ELF-1 (cell line): Measurements from ENCODE around the gene PLEKHN1.
A peak's percentile ranks its signal among the peaks of the same experiment; 100 is the strongest.
"Not testable (repeated sequence)": the region's sequence is repeated elsewhere in the genome, so short reads cannot be mapped to it uniquely, and the experiment has no call there.

ENCODE experiments used
- DNase-seq: peaks from one replicate; pipeline ENCODE4 v3.0.0-alpha.2; 2016; ENCODE audit warnings: low read depth, low spot score

Gene PLEKHN1

GRCh38 chr1:942411-942821 is 23.9 kb upstream of the PLEKHN1 start:
- DNase-seq, result no peak

DNA sequence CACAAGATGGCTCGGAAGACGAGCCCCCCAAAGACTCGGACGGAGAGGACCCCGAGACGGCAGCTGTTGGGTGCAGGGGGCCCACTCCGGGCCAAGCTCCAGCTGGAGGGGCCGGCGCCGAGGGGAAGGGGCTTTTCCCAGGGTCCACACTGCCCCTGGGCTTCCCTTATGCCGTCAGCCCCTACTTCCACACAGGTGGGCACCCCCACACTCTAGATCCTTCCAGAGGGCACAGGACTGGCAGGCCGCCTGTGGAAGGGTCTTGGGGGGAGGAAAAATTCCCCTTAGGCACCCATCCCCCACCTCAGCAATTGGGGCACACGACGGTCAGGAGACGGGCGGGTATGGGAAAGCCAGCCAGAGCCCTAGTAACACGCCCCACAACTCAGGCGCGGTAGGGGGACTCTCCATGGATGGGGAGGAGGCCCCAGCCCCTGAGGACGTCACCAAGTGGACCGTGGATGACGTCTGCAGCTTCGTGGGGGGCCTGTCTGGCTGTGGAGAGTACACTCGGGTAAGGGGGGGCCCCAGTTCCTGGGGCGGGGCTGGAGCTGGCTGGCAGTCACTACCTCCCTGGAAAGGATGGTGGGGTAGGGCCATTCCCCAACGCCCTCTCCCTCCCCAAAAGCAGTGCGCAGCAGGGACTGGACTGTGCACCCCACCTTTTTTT is 23.3 kb upstream of the PLEKHN1 start:
- DNase-seq, result no peak

GRCh38 chr1:943545-944340 is 22.5 kb upstream of the PLEKHN1 start:
- no peak for DNase-seq

DNA sequence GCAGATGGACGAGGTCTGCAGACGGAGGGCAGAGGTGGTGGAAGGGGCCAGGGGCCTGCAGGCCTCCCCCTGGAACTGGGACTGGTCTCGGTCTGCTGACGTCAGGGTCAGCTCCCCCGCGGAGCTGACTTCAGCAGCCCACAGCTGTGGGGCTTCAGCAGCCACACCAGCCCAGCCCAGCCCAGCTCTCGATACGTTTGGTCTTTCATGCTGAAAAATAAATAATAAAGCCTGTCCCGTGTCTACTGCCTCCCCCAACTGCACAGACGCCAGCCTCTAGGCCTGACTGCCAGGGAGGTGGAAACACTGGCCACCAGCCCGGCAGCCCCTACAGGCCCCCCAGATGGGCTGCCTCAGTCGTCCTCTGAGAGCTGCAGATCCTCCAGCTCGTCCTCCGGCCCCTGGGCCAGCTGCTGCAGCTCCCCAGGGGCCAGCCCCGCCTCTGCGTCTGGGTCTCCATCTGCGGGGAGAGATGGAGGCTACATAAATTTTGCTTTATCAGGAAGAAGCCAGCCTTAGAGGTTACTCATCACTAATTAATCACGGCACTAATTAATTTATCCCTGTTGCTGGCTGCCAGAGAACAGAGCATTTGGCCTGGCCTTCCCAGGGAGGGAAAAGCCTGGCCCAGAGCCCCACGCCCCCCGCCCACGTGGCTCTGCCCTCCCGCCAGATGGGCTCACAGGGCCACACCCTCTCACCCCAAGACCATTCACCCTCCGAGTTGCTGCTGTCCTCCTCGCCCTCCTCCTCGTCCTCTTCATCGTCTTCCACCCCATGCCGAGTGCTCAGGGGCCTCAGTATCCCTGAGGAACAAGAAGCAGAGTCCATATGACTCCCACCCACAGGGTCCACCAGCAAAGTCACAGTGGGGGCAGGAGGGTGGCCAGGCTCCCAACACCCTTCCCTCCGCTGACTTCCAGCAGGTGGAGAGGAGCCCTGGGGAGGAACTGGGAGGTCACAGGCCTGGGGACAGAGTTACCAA is 21.6 kb upstream of the PLEKHN1 start:
- no peak for DNase-seq

GRCh38 chr1:945688-946556 is 20.4 kb upstream of the PLEKHN1 start:
- DNase-seq, result no peak

- DNase-seq, result not testable (repeated sequence)
These were observed 19.5 kb upstream of the PLEKHN1 start for GRCh38 chr1:946811-947210.

GRCh38 chr1:947958-948357 is 18.3 kb upstream of the PLEKHN1 start:
- no peak for DNase-seq

DNA sequence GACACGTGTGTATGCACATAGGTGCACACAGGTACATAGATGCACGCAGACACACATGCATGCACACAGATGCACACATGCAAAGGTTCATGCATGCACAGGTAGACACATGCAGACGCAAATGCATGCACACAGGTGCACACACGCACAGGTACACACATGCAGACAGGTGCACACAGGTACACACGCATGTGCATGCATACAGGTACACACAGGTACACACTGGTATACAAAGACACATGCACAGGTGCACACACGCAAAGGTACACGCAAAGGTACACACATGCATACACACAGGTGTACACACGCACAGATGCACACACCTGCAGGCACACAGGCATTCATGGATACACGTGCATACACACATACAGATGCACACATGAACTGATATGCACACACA is 16.0 kb upstream of the PLEKHN1 start:
- no peak for DNase-seq

DNA sequence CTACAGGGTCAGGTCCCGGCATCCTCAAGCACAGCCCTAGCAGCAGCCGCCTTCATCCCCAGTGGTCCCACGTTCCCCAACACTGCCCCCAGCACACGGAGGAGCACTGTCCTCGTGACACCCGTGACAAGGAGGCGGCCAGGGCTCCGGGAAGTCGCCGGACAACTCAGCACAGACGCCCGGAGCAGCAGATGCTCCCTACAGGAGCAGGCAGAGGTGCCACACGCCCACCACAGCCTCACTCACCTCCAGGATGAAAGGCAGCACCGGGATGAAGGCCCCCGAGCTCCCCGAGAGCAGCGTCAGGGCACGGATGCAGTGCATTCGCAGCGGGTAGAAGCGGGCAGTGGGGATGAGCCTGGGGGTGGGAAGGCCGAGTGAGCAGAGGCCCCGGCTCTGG is 15.4 kb upstream of the PLEKHN1 start:
- DNase-seq, result no peak

DNA sequence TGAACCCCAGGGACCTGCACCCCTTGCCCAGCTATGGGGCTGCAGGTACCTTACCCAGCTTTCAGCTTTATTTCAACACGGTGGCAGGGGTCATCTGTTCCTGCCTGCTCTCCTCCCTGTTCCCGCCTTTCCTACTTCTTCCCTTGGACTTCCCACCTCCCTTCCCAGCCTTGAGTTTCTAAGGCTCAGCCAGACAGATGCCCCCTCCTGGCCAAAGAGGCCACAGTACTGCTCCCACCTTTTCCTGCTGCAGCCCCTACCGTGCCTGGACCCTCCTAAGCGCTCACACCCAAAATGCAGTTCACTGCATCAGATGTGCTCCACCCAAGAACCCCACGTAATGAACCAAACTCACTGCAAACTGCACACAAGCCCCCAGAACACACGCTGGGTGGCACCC is 14.9 kb upstream of the PLEKHN1 start:
- DNase-seq, result peak; percentile 58

- no peak for DNase-seq
These were observed 14.1 kb upstream of the PLEKHN1 start for GRCh38 chr1:952201-952600.

DNA sequence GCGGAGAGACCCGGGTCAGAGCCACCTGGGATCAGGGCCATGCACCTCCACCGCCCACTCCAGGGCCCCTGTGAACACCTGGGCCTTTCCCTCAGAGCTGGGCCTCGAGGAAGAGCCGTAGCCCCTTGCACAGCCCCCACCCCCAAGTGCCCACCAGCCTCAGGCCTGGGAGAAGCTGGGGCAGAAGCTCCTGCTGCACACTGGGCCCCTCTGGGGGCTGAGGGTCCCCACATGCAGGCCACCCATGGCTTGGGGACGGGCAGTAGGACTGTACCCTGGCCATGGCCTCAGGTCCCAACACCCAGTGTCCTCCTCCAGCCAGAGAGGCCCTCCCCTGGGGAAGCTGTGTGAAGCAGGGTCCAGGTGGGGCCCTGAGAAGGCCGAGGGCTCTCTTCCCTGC is 13.7 kb upstream of the PLEKHN1 start:
- no peak for DNase-seq

- no peak for DNase-seq
These were observed 12.6 kb upstream of the PLEKHN1 start for GRCh38 chr1:953524-954320.

DNA sequence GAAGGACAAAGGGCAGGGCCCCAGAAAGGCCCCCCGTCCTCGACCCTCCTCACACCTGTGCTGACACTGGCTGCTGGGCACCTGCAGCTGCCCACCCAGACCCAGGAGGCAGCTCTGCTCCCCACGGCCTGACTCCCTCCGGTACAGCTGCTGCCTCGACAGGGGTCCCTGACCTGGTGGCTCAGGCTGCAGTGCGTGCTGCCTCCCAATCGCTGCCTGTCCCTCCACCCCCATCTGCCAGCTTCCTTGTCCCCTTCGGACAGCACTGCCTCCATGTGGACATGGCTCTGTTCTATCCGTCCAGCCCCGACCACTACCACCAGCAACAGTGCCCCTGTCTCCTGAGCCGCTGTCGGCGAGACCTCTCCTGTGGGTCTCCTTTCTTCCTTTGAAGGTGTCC is 11.4 kb upstream of the PLEKHN1 start:
- no peak for DNase-seq

DNA sequence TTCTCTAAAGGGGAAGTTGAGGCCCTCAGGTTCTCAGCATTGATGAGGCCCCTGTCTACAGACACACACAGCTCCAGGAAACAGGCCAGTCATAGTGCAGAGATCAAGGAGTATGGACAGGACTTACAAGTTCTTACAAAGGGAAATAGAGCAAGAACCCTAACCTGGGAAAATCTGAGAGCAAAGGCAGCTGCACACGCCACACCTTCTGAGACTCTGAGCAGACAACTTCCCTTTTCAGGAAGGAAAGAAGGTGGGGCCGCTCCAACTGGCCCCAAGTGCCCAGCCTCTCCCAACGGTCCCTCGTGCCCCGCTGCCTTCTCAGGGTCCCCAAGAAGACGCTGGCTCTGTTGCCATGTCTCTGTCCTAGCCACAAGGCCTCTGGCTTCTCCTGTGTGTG is 10.8 kb upstream of the PLEKHN1 start:
- no peak for DNase-seq

- no peak for DNase-seq
These were observed 9.6 kb upstream of the PLEKHN1 start for GRCh38 chr1:956636-957035.

- peak; percentile 83 for DNase-seq
These were observed 7.2 kb upstream of the PLEKHN1 start, which contains the start of gene NOC2L for GRCh38 chr1:958823-959730. Gene NOC2L, minus strand, starts transcription at chr1:959256. Its CDS starts 16 bp downstream, at chr1:959240.

GRCh38 chr1:959731-960362 is 6.4 kb upstream of the PLEKHN1 start:
- DNase-seq, result no peak
